Ascending aorta (tissue), 2 donors: ENCODE measurements around the gene PTPRN2. TPM values are rescaled to one million over a fixed set of nuclear protein-coding genes. Genes with fewer than 3 reads are reported as not detected.

Source experiments
- DNase-seq, 2 donors: peaks; one replicate each; pipeline ENCODE4 v3.0.0-alpha.2; 2019; ENCODE audit warnings: low spot score in 2 of 2
- H3K27ac ChIP-seq, 2 donors: fragments of 200-600 bp; sonication (generic); one replicate each; pipeline ENCODE4 v1.5.1; 2016 to 2017; ENCODE audit warnings: mild to moderate bottlenecking in 1 of 2
- H3K27me3 ChIP-seq: fragments of 200-600 bp; sonication (generic); one replicate; pipeline ENCODE4 v1.5.1; 2017
- H3K36me3 ChIP-seq, 2 donors: fragments of 200-600 bp; sonication (generic); one replicate each; pipeline ENCODE4 v1.5.1; 2016
- H3K4me1 ChIP-seq, 2 donors: fragments of 200-600 bp; sonication (generic); one replicate each; pipeline ENCODE4 v1.5.1; 2016 to 2017; ENCODE audit warnings: mild to moderate bottlenecking in 1 of 2
- H3K4me3 ChIP-seq, 2 donors: fragments of 200-600 bp; sonication (generic); one replicate each; pipeline ENCODE4 v1.5.1; 2016 to 2017; ENCODE audit warnings: mild to moderate bottlenecking in 1 of 2
- H3K9me3 ChIP-seq, 2 donors: fragments of 200-600 bp; sonication (generic); one replicate each; pipeline ENCODE4 v1.5.1; 2016
- intact Hi-C: fragments of 100-400 bp; cut with DNase I; formaldehyde crosslinking; loops from one replicate; pipeline ENCODE4 v1.15.1; 2023
- total RNA-seq: library from RNA; depleted of rRNA; stranded (reverse); fragments of >200 nt; gene quantifications from one replicate; pipeline ENCODE4 v1.1.0, GENCODE V29; 2016
- TF ChIP-seq, protein P1 (sequence below), 3 experiments: fragments of 200-600 bp in 2 of 3; fragments of 450-650 bp in 1 of 3; sonication (generic) in 2 of 3; IDR thresholded peaks; one replicate each; pipeline ENCODE4 v1.5.1; 2016 to 2019; ENCODE audit warnings: antibody characterized with exemption in 3 of 3, mild to moderate bottlenecking in 1 of 3, moderate library complexity in 1 of 3

PTPRN2 gene
- total RNA-seq, 1 donor from 2014 or later = 7.3 TPM

DNA sequence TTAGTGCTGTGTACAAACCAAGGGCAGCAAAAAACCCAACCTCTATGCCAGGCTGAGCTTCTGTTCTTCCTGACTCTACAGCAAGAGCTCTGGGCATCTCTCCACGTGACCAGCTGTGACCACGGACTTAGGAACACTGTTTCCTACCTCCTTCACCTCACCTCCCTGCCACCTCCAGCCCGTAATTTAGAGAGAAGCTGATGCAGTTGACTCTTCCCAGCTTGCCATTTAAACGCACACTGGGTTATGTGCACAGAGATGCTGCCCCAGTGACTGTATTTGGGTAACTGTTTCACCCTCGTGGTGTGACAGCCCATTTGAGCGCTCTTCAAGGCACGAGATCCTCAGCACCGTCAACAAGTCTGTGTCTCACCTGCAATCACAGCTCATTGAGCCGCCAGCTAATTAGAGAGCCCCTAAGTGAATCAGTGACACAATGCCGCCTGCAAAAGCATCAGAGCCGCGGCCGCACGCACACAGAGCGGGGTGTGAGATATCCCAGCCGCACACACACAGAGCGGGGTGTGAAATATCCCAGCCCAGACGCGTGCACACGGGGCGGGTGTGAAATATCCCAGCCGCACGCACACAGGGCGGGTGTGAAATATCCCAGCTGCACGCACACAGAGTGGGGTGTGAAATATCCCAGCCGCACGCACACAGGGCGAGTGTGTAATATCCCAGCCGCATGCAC lies 319.7 kb downstream of the PTPRN2 start:
- no peaks in the 10 kb centered on the region for H3K9me3 ChIP-seq
- DNase-seq = no peak
- H3K4me1 ChIP-seq = no peaks in the 10 kb centered on the region
- intact Hi-C loops = no loop called here
- H3K4me3 ChIP-seq = no peak overlapping the region
- no peak overlapping the region for H3K27ac ChIP-seq
- H3K27me3 ChIP-seq = no peaks in the 10 kb centered on the region
- TF ChIP-seq, protein P1, sequence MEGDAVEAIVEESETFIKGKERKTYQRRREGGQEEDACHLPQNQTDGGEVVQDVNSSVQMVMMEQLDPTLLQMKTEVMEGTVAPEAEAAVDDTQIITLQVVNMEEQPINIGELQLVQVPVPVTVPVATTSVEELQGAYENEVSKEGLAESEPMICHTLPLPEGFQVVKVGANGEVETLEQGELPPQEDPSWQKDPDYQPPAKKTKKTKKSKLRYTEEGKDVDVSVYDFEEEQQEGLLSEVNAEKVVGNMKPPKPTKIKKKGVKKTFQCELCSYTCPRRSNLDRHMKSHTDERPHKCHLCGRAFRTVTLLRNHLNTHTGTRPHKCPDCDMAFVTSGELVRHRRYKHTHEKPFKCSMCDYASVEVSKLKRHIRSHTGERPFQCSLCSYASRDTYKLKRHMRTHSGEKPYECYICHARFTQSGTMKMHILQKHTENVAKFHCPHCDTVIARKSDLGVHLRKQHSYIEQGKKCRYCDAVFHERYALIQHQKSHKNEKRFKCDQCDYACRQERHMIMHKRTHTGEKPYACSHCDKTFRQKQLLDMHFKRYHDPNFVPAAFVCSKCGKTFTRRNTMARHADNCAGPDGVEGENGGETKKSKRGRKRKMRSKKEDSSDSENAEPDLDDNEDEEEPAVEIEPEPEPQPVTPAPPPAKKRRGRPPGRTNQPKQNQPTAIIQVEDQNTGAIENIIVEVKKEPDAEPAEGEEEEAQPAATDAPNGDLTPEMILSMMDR (IDR thresholded peaks at IDR 0.05) = no peak
- H3K36me3 ChIP-seq = no peaks in the 10 kb centered on the region

DNA sequence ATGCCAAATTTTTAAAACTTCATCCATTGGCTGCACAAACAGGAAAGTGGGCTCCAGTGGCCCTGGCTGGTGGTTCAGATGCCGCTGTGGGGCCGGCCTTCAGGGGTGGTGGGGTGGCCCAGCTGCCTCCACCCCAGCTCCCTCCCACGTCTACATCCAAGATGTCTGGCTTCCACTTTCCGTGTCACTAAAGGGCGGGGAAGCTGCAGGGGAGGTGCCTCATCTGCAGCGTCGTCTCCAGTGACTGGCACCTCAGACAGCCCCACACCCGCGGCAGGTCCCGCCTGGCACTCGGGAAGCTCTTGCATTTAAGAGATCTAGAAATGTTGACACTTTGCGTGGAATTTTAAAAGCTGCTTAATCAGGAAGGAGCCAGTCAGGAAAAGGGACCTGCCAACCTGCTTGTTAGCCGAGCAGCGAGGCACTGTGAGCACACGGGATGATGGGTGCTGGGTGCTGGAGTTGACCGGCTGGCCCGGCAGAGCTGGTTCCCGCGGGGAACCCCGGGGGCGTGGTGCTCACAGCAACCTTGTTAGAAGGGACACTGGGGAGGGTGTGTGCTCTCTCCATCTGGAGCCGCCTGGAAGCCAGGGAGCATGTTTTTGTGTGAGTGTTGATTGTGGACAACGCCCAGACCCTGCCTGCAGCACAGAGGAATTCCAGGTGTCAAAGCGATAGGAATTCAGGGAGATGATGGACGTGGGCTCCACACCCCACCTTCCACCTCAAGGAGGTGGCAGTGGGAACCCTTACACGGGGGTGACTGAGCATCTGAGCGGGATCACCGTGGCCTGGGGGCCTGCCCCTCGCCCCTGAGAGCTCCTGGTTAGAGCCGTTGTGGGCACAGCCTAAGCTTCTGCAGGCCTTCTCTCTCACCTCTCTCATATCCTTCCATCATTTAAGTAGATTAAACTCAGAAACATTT lies 320.5 kb downstream of the PTPRN2 start:
- no peak overlapping the region for H3K4me3 ChIP-seq
- TF ChIP-seq, protein P1 (IDR thresholded peaks at IDR 0.05) = no peak
- no peaks in the 10 kb centered on the region for H3K9me3 ChIP-seq
- DNase-seq = peak in 1 of 2 donors; percentile 30
- H3K36me3 ChIP-seq = no peaks in the 10 kb centered on the region
- H3K27ac ChIP-seq = no peak overlapping the region
- no peaks in the 10 kb centered on the region for H3K4me1 ChIP-seq
- H3K27me3 ChIP-seq = no peaks in the 10 kb centered on the region
- intact Hi-C loops = no loop called here

DNA sequence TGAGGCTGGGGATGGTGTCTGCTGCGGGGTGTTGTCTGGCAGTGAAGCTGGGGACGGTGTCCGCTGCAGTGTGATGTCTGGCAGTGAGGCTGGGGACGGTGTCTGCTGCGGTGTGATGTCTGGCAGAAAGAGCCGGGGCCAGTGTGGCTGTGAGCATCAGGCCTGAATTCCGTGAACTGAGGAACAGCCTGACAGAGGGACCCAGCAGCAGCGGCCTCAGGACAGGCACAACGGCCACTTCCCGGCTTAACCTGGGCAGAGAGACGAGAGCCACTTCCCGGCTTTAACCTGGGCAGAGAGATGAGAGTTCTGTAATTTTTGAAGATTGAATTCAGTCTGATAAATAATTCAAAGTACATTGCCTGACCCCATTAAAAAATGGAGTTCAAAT lies 321.2 kb downstream of the PTPRN2 start:
- Histone ChIP-seq H3K4me3 (no peak overlapping the region), H3K27ac (no peak overlapping the region)
- DNase-seq = no peak

DNA sequence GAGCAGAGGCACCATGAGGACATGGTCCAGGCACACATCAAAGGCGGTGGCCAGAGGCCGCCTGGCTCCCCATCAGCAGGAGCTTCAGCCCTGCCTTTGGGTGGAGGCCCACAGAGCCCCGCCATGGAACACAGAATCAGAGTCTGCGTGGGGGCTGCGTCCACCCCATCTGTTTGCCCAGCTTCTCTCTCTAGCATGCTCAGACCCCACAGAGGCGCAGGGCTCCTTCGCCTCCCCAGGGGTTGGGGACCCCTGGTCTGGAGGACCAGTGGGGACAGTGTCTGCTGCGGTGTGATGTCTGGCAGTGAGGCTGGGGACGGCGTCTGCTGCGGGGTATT lies 321.9 kb downstream of the PTPRN2 start:
- Histone ChIP-seq H3K4me1 (no peaks in the 10 kb centered on the region), H3K27ac (no peak overlapping the region), H3K36me3 (no peaks in the 10 kb centered on the region), H3K27me3 (no peaks in the 10 kb centered on the region), H3K4me3 (no peak overlapping the region), H3K9me3 (no peaks in the 10 kb centered on the region)
- intact Hi-C loops = no loop called here
- TF ChIP-seq, protein P1 (IDR thresholded peaks at IDR 0.05) = no peak
- no peak for DNase-seq

More for the DNA sequence above, 321.2 kb downstream of the PTPRN2 start:
- TF ChIP-seq, protein P1 (IDR thresholded peaks at IDR 0.05) = no peak
- Histone ChIP-seq H3K36me3 (no peaks in the 10 kb centered on the region), H3K4me1 (no peaks in the 10 kb centered on the region), H3K27me3 (no peaks in the 10 kb centered on the region), H3K9me3 (no peaks in the 10 kb centered on the region)
- intact Hi-C loops = no loop called here

DNA sequence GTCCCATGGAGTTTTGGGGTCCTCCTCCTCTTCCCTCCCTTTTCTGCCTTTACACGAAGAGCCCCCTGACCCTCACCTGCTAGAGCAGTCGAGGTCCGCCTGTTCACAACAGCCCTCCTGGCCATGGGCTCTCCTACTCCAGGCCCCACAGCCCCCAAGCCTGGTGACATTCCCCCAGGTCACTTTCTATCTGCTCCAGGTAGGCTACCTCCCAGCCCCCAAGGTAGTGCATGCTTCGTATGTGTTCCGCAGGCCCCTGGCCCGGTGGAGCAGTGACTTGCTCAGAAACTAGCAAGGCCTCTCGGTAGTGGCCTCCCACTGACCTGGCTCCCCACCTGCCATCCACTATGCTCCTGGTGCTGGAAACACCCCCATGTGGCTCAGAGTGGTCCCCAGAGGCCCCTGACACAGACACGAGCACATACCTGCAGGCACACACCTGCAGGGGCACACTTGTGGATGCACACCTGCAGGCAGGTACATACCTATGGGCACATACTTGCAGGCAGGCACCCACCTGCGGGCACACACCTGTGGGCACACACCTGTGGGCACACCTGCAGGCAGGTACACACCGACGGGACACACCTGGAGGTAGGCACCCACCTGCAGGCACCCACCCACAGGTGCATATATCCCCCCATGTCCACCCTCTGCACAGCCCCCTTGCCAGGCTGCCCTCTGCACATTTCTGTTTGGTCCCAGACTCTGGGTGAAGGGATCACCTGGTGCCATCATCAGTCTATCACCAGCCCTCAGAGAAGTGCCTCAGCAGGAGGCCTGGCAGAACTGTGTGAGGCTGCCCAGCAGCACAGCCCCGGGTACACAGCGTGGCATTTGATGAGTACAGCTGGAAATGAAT lies 322.5 kb downstream of the PTPRN2 start:
- no peaks in the 10 kb centered on the region for H3K27me3 ChIP-seq
- H3K36me3 ChIP-seq = no peaks in the 10 kb centered on the region
- H3K4me3 ChIP-seq = no peak overlapping the region
- DNase-seq = no peak
- H3K27ac ChIP-seq = no peak overlapping the region
- TF ChIP-seq, protein P1 (IDR thresholded peaks at IDR 0.05) = no peak
- intact Hi-C loops = no loop called here
- H3K9me3 ChIP-seq = no peaks in the 10 kb centered on the region
- no peaks in the 10 kb centered on the region for H3K4me1 ChIP-seq
